Small intestine (tissue), 7 donors: ENCODE results near the gene MAP3K5. TPM values are rescaled to one million over a fixed set of nuclear protein-coding genes. Genes with fewer than 3 reads are reported as not detected.

Experiments
- DNase-seq, 2 donors: peaks; one replicate each; pipeline versions ENCODE4 v3.0.0 to v3.0.0-alpha.2; 2013
- FAIRE-seq: peaks from 2 replicates; lab custom pipeline; 2012; peaks lifted over from hg19 to GRCh38; lab: Jason Lieb, UNC
- H3K27ac ChIP-seq, 3 donors: one replicate each; pipeline ENCODE4 v1.5.1; 2013; ENCODE audit warnings: low read length in 2 of 3, mild to moderate bottlenecking in 2 of 3, control low read depth in 1 of 3, inconsistent platforms in 1 of 3, low read depth in 1 of 3, moderate library complexity in 1 of 3
- H3K27me3 ChIP-seq, 3 donors: one replicate each; pipeline ENCODE4 v1.6.1; 2013; ENCODE audit warnings: low read length in 3 of 3, inconsistent platforms in 1 of 3; ENCODE audit not compliant: control insufficient read depth in 3 of 3, insufficient read depth in 3 of 3
- H3K36me3 ChIP-seq, 3 donors: one replicate each; pipeline ENCODE4 v1.6.1; 2013; ENCODE audit warnings: low read length in 3 of 3, inconsistent platforms in 1 of 3, low read depth in 1 of 3, mild to moderate bottlenecking in 1 of 3, moderate library complexity in 1 of 3; ENCODE audit not compliant: control insufficient read depth in 3 of 3, insufficient read depth in 2 of 3
- H3K4me1 ChIP-seq, 3 donors: one replicate each; pipeline ENCODE4 v1.6.1; 2013; ENCODE audit warnings: low read length in 2 of 3, inconsistent platforms in 1 of 3, low read depth in 1 of 3, mild to moderate bottlenecking in 1 of 3, moderate library complexity in 1 of 3; ENCODE audit not compliant: control insufficient read depth in 3 of 3, insufficient read depth in 2 of 3
- H3K4me3 ChIP-seq, 3 donors: one replicate each; pipeline ENCODE4 v1.5.1; 2013; ENCODE audit warnings: low read length in 3 of 3, control low read depth in 1 of 3, inconsistent platforms in 1 of 3, low read depth in 1 of 3, mild to moderate bottlenecking in 1 of 3, moderate library complexity in 1 of 3
- H3K9me3 ChIP-seq, 2 donors: one replicate each; pipeline ENCODE4 v1.6.1; 2013; ENCODE audit warnings: low read depth in 1 of 2, low read length in 1 of 2; ENCODE audit not compliant: control insufficient read depth in 2 of 2, insufficient read depth in 1 of 2
- WGBS, 3 donors: extraction: QIAGEN DNeasy Blood & Tissue Kit; methylation state at CpG; one replicate each; pipeline ENCODE4 v1.1.7; 2013; 5-methylcytosine and 5-hydroxymethylcytosine counted together
- polyA plus RNA-seq, 4 donors: library from polyadenylated mRNA; stranded (reverse) in 3 of 4; unstranded in 1 of 4; fragments of 200-250 nt in 3 of 4; fragments of 120-200 nt in 1 of 4; gene quantifications; one replicate each; pipeline versions ENCODE4 v1.2.1 to v1.2.3, GENCODE V29; 2013
- donor health status: healthy with polysubstance abuse.
- donor health status: control.
- donor health status: control.
- donor health status: Bipolar disorder and iron deficiency.
- donor health status: healthy.

Gene MAP3K5
- polyA plus RNA-seq, 4 donors, result 5.4 to 9.5 (median 7.0) TPM

GRCh38 chr6:136737871-136738691 is 54.2 kb downstream of the MAP3K5 start:
- Histone ChIP-seq H3K9me3 (no peaks in the 10 kb centered on the region), H3K27me3 (no peaks in the 10 kb centered on the region), H3K36me3 (no peaks in the 10 kb centered on the region), H3K4me1 (peaks cover 3 to 10% (median 3%) of the 10 kb centered on the region in 3 donors), H3K27ac (peak overlapping the region in 1 of 3 donors; percentile 74), H3K4me3 (no peak overlapping the region)
- DNase-seq, result peak; percentile 43 to 66
- WGBS, 3 donors, result 36 to 51% (median 49%) methylated on average over 9 of the region's 9 CpGs
- FAIRE-seq, result no peak

- WGBS, 3 donors, result 84 to 99% (median 96%) methylated on average over 5 of the region's 5 CpGs
- Histone ChIP-seq H3K4me1 (peaks cover 3 to 10% (median 3%) of the 10 kb centered on the region in 3 donors), H3K27me3 (no peaks in the 10 kb centered on the region), H3K4me3 (no peak overlapping the region), H3K9me3 (no peaks in the 10 kb centered on the region), H3K36me3 (no peaks in the 10 kb centered on the region), H3K27ac (peak overlapping the region in 1 of 3 donors; percentile 4)
- FAIRE-seq (no peak), DNase-seq (peak; percentile 36 to 40)
Measured at GRCh38 chr6:136737374-136737844, 54.9 kb downstream of the MAP3K5 start.

GRCh38 chr6:136736281-136736960 is 55.9 kb downstream of the MAP3K5 start:
- no peak overlapping the region for H3K4me3 ChIP-seq
- peaks cover 3 to 10% (median 3%) of the 10 kb centered on the region in 3 donors for H3K4me1 ChIP-seq
- no peak overlapping the region for H3K27ac ChIP-seq
- DNase-seq, result no peak
- H3K36me3 ChIP-seq, result no peaks in the 10 kb centered on the region
- FAIRE-seq, result no peak
- H3K27me3 ChIP-seq, result no peaks in the 10 kb centered on the region
- 88 to 95% (median 93%) methylated on average over 5 of the region's 5 CpGs for WGBS, 3 donors
- no peaks in the 10 kb centered on the region for H3K9me3 ChIP-seq

- peaks cover 3 to 10% (median 3%) of the 10 kb centered on the region in 3 donors for H3K4me1 ChIP-seq
- no peak overlapping the region for H3K4me3 ChIP-seq
- no peaks in the 10 kb centered on the region for H3K9me3 ChIP-seq
- 86 to 90% (median 88%) methylated on average over 1 of the region's 1 CpG for WGBS, 3 donors
- DNase-seq, result no peak
- no peaks in the 10 kb centered on the region for H3K27me3 ChIP-seq
- FAIRE-seq, result no peak
- H3K27ac ChIP-seq, result no peak overlapping the region
- H3K36me3 ChIP-seq, result no peaks in the 10 kb centered on the region
Measured at GRCh38 chr6:136734977-136735376, 57.3 kb downstream of the MAP3K5 start.

GRCh38 chr6:136732889-136733288 is 59.4 kb downstream of the MAP3K5 start:
- WGBS, 3 donors, result 96 to 99% (median 97%) methylated on average over 3 of the region's 3 CpGs
- no peaks in the 10 kb centered on the region for H3K9me3 ChIP-seq

GRCh38 chr6:136729832-136730231 is 62.4 kb downstream of the MAP3K5 start:
- Histone ChIP-seq H3K27me3 (no peaks in the 10 kb centered on the region), H3K9me3 (no peaks in the 10 kb centered on the region), H3K27ac (no peak overlapping the region), H3K4me3 (no peak overlapping the region), H3K4me1 (peaks cover 0 to 6% (median 0%) of the 10 kb centered on the region in 3 donors), H3K36me3 (no peaks in the 10 kb centered on the region)
- FAIRE-seq (no peak), DNase-seq (no peak)
- 85 to 88% (median 87%) methylated on average over 5 of the region's 5 CpGs for WGBS, 3 donors

More at GRCh38 chr6:136732889-136733288, 59.4 kb downstream of the MAP3K5 start:
- H3K4me3 ChIP-seq, result no peak overlapping the region
- no peak overlapping the region for H3K27ac ChIP-seq
- FAIRE-seq (no peak), DNase-seq (no peak)
- peaks cover 0 to 9% (median 0%) of the 10 kb centered on the region in 3 donors for H3K4me1 ChIP-seq
- H3K36me3 ChIP-seq, result no peaks in the 10 kb centered on the region
- no peaks in the 10 kb centered on the region for H3K27me3 ChIP-seq

GRCh38 chr6:136728976-136729515 is 63.2 kb downstream of the MAP3K5 start:
- FAIRE-seq, result no peak
- Histone ChIP-seq H3K9me3 (no peaks in the 10 kb centered on the region), H3K36me3 (no peaks in the 10 kb centered on the region), H3K4me3 (no peak overlapping the region), H3K27me3 (no peaks in the 10 kb centered on the region), H3K4me1 (peaks cover 0 to 5% (median 0%) of the 10 kb centered on the region in 3 donors), H3K27ac (no peak overlapping the region)
- no peak for DNase-seq
- WGBS, 3 donors, result 94 to 98% (median 94%) methylated on average over 4 of the region's 4 CpGs
